Stimulated activated CD8-positive, alpha-beta memory T cell treated with anti-CD3 and anti-CD28 coated beads, Interleukin-12 subunit alpha, Interleukin-12 subunit beta, amount 100 ng/mL, for 24 hours (primary cell): ENCODE results near the gene EIPR1.
"Not testable (repeated sequence)": the region's sequence is repeated elsewhere in the genome, so short reads cannot be mapped to it uniquely, and the experiment has no call there.

Experiments used
- DNase-seq: peaks from one replicate; pipeline ENCODE4 v3.0.0-alpha.2; 2020; ENCODE audit errors: extremely low read depth

The EIPR1 gene

DNA sequence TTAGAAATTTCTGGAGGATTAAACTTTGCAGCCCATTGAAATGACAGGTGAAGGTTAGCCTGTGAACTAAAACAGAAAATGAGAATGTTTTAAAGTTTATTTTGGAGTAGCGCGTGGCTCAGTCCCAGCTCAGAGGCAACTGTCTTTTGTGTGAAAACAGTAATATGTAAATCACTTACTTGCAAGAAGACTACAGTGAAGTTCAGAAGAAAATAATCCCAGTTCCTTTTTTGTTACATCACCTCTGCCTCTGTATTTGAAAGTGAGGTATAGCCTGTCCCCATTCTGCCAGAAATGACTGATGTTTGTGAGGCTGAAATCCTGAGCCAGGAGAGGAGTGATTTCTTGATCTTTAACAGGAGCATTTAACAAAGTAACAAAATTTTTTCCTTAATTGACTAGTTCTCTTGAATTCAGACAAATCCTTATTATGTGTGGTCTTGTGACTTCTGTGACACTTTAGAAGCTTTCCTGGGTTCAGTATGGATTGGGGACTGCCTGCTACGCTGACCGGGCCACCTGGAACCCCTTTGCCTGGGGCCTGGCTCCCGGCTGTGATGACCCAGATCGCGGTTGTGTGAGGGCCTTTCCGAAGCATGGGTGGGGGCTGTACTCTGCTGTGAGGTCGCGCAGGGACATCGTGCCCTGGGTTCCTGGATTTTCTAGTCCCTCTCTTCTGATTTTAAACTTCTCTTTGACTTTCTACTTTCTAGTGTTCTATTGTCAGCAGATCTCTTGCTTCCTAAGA is 26.1 kb upstream of the EIPR1 start:
- no peak for DNase-seq

DNA sequence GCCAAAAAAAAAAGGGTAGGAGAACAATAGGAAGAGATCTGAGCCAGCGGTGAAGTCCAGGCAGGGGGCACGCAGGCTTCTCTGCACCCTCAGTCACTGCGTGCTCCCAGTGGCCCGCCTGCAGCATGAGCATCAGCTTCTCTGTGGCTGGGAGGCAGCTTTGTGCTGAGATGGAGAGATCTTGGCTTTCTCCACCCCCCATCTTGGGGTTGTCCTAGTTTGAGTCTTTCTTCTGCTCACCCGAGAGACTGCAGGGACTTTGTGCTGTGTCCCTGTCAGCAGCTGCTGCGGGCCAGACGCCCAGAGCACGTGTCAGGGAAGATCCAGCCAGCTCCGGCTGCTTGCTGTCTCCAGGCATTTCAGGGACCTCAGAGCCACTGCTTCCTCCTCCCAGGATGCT is 22.2 kb upstream of the EIPR1 start:
- DNase-seq, result no peak

DNA sequence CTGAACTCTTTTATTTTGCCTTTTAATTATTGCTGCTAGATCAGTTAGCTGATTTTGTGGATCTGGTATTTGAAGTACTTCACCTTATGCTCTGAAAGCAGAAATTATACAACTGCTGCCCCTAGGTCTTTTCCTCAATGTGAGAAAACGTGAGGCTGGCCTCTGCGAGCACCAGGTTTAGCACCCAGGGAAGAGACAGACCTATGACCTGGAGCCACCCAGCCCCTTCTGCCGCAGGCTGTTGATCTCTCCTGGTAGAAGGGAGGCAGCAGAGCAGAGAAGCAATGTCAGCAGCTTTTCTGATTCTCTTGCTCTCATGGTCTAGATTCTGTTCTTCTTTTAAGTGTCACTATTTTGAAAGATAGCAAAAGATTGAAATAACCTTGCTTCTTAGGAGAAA is 21.8 kb upstream of the EIPR1 start:
- no peak for DNase-seq

DNA sequence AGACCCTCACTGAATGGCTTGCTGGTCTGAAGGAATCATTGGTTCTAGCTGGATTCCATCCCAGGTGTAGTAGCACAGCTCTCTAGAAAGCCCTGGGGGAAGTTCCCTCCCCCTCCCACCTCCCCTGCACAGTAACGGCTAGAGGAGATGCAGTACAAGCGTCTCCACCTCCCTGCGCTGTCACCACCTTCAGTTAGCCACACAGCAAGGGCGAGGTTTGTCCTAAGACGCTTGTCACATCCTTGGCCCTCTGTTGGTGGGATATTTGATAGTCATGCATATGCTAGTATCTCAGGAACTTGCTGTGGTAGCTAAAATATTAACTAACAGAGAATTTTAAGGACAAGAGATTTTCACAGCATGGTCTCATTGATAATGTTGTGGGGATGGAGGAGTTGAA is 21.2 kb upstream of the EIPR1 start:
- no peak for DNase-seq

DNA sequence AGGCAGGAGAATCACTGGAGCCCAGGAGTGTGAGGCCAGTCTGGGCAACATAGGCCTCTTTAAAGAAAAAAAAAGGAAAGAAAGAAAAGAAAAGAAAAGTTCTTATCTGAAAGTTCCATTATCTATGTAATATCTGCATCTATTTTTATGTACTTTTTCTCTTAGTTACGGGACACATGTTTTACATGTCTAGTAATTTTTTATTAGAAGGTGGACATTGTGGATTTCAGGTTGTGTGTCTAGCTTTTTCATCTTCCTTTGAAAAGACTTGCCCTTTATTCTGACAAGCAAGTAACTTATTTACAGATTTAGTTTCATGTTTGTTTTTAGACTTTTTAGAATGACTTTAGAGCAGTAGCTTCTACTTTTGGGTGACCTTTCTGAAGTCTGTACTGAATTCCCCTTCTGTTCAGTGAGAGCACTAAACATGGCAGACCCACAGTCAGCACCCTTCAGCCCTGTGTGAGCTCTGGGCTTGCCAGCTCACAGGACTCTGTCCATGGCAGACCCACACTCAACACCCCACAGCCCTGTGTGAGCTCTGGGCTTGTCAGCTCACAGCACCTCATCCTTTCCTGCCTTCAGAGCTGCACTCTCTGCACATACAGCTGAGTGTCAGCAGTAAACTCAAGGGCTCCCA is 19.4 kb upstream of the EIPR1 start:
- no peak for DNase-seq

DNA sequence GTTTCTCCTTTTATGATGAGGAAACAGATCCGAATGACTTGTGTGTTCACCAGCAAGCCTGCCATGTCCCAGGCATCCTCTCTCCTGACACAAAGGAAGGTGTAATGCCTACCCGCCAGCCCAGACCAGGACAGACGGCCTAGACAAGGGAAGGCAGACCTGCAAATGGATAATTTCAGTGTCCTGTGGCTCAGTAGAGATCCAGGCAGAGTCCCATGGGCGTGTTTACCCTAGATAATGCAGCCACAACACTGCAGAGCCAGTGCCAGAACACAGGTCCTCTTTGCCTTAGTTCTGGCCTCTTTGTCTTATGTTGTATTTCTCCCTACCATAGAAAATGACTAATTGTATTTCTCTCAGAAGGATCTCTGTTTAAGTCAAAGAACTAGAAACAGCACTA is 14.6 kb upstream of the EIPR1 start:
- no peak for DNase-seq

DNA sequence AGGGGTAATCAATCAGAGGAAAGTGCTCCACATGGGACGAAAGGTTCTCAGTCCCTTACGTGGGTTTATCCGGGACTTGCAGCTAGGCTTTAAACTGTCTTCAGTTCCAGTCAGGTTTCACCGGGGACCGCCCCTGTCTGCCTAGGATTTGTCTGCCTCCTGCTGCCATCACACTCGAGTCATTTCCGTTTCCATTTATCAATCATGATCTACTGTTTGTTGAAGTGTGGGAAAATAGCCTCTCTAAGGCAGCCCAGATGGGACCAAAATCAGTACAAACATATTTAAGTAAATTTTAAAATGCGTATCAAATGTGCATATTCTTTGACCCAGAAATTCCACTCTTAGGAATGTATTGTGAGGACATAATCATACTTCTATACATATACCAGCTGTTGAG is 12.4 kb upstream of the EIPR1 start:
- no peak for DNase-seq

DNA sequence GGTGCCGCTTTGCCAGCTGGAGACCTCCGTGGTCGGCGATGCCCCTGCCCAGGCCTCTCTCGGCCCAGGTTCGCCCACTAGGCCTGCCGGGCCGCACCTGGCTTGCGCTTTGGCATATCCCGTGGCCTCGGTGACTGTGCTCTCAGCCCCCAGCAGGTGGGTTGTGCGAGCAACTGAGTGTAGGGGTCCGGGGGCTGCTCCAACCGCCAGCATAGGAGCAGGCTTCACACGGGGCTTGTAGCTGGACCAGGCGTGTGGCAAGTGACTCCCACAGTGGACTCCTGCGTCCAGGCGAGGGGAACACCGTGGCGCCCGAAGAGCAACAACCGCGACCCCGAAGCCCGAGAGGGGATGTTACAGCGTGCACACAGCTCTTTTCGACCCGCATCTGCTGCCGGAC is 11.6 kb upstream of the EIPR1 start:
- no peak for DNase-seq

DNA sequence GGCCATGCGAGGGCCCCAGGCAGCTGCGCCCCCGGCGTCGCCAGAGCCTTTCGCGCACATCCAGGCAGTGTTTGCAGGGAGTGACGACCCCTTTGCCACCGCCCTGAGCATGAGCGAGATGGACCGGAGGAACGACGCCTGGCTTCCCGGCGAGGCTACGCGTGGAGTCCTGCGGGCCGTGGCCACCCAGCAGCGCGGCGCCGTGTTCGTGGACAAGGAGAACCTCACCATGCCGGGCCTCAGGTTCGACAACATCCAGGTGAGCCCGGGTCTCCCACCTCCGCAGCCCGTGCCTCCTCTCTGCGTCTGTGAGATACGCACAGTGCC is 10.8 kb upstream of the EIPR1 start:
- DNase-seq, result no peak

DNA sequence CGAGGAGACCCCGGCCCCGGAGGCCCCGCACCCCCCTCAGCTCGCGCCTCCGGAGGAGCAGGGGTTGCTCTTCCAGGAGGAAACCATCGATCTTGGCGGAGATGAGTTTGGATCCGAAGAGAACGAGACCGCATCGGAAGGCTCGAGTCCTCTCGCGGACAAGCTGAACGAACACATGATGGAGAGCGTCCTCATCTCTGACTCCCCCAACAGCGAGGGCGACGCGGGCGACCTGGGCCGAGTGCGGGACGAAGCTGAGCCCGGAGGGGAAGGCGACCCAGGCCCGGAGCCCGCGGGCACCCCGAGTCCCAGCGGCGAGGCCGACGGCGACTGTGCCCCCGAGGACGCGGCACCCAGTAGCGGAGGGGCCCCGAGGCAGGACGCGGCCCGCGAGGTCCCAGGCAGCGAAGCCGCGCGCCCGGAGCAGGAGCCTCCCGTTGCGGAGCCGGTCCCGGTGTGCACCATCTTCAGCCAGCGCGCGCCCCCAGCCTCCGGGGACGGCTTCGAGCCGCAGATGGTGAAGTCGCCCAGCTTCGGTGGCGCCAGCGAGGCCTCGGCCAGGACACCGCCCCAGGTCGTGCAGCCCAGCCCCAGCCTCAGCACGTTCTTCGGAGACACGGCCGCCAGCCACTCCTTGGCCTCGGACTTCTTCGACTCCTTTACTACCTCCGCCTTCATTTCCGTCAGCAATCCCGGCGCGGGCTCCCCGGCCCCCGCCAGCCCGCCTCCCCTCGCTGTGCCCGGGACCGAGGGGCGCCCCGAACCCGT is 10.2 kb upstream of the EIPR1 start:
- DNase-seq, result no peak

DNA sequence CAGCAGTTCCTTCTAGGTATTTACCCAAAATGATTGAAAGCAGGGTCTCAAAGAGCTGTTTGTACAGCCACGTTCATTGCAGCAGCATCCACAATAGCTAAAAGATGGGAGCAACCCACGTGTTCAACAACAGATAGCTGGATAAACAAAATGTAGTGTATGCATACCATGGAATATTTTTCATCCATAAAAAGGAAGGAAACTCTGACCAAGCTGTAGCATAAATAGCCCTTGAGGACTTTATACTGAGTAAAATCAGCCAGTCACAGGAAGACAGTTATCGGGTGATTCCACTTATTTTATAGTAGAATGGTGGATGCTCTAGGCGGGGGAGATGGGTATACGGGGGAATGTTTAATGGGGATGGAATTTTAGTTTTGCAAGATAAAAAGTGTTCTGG is 9.4 kb upstream of the EIPR1 start:
- no peak for DNase-seq

DNA sequence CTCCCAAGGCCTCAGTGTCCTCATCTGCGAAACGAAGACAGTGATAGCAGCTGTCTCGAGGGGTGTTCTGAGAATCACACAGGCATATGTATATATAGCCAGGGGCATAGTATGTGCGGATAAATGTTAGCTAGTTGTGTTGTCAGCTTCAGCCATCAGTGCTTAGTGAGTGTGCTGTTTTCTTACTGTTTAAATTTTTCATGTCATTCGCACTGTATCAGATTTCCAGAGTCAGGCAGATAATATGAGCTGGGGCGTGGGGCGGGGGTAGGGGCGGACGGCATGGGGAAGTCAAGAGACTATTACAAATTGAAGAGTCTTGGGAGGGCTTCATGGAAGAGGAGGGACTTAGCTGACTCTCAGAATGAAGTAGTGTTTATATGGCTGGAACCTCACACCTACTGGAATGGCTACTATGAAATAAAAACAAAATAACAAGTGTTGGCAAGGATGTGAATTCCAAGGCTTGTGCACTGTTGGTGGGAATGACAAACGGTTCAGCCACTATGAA is 8.9 kb upstream of the EIPR1 start:
- no peak for DNase-seq

DNA sequence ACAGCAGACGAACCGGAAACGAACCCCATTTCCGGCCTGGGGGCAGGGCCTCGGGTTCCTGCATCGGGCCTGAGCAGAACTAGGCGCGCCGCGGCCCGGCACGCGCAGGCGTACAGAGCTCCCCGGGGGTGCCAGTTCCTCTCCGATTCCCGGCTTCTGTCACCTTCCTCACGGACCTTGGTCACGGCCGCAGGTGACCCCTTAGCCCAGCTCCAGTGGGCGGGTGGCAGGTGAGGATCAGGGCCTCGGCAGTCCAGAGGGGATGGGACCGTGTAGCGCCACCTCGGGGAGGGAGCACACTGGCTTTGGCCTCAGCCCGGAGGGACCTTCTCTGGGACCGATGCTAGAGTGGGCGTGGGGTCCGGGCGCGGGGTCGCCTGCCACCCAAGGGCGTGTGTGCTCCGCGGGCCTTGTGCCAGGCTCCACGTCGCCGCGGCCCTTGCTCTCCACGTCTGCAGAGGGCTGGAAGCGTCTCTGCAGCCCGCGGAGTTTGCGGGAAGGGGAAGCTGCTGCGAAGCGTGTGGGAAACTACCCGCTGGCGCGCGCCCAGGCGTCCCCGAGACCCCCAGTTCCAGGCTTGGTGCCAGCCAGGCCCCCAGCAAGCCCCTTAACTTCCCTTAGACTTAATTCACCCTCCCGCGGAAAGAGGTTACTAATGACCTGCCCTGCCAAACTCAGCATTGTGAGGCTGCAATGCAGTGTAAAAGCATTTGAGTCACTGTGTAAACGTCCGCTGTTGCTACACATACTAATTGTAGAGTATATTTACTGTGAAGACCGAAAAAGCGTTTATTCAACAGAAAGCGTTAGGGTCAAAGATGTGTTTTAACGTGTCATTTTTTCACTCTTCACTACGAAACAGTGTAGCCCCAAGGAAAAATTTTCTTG is 2.3 kb upstream of the EIPR1 start, which contains the start of gene TRAPPC12:
Gene TRAPPC12, plus strand, starts transcription at position 48 of the 888 bp plus-strand sequence. CDS start 7,930 bp downstream, outside the sequence.
- peak; percentile 86 for DNase-seq

DNA sequence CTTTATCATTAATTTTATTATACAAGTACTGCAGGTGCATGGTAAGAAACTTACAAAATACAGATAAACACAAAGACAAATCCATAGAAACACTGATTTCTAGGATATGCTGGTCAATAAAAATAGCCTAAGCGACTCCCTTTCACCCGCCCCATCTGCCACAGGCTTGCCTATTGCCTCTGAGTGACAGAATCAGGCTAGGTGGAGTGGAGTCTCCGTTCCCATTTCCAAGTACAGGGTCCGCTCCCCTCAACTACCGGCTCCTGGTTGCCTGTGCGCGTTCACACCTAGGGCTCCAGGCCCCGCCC is 1.7 kb upstream of the EIPR1 start:
- no peak for DNase-seq

DNA sequence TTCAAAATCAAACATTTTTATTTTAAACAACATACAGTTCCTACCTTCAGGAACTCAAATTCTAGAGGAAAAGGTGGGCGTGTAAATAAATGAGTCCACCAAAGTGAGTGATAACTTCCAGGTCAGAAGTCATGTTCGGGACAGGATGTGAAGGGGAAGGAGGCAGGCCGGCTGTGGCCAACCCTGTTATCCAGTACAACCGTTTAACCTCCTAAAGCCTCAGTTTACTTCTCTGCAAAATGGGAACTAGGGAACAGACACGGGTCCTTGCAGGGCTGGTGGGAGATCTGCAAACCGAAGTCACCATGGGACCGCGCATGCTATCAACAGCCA is 373 bp downstream of the EIPR1 start:
- no peak for DNase-seq

DNA sequence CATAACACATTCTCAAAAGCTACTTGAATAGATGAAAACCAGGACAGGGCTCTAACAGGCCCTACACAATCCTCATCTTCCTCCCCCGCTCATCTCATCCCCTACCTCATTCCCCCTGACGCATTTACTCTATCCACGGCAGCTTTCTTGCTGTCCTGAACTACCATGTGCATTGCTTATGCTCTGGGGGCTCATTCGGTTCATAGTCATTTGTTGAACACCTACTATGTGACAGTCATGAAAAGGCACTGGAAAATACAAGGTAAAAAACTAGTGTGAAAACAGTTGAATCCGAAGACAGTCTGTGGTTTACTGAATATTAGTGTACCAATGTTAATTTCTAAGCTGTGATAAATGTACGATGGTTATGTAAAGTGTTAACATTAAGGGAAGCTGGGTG is 797 bp downstream of the EIPR1 start:
- no peak for DNase-seq

DNA sequence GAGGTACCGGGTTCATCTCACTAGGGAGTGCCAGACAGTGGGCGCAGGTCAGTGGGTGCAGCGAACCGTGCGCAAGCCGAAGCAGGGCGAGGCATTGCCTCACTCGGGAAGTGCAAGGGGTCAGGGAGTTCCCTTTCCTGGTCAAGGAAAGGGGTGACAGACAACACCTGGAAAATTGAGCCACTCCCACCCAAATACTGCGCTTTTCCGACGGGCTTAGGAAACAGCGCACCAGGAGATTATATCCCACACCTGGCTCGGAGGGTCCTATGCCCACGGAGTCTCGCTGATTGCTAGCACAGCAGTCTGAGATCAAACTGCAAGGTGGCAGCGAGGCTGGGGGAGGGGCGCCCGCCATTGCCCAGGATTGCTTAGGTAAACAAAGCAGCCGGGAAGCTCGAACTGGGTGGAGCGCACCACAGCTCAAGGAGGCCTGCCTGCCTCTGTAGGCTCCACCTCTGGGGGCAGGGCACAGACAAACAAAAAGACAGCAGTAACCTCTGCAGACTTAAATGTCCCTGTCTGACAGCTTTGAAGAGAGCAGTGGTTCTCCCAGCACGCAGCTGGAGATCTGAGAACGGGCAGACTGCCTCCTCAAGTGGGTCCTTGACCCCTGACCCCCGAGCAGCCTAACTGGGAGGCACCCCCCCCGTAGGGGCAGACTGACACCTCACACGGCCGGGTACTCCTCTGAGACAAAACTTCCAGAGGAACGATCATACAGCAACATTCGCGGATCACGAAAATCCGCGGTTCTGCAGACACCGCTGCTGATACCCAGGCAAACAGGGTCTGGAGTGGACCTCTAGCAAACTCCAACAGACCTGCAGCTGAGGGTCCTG is 8.1 kb downstream of the EIPR1 start:
- not testable (repeated sequence) for DNase-seq

DNA sequence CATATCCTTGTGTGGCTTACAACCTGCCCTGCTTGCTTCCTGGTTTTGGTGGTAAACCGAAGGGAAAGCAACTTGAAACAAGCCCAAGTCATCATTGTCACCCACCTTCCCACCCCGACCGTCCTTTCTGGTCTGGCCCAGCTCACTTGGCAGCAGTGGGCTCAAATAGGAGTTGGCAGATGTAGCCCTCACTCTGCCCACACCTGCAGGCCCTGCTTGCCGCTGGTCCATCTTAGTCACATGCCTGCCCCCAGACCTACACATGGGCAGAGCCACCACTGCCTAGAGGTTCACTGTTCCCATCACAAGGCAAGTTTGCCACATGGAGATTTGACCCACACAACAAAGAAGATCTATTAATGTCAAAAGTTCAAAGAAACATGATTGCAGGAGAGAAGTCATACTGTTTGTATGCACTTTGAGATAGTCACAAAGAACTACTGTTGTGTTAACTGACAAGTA is 9.3 kb downstream of the EIPR1 start:
- DNase-seq, result no peak

DNA sequence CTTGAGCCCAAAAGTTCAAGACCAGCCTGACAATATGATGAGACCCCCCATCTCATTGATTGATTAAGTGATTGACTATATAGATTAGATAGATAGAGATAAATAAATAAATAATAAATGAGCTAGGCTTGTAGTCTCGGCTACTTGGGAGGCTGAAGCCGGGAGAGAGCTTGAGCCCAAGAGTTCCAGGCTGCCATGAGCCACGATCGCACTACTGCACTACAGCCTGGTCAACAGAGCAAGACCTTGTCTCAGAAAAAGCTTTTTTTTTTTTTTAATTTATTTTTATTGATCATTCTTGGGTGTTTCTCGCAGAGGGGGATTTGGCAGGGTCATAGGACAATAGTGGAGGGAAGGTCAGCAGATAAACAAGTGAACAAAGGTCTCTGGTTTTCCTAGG is 12.4 kb downstream of the EIPR1 start:
- DNase-seq, result no peak

DNA sequence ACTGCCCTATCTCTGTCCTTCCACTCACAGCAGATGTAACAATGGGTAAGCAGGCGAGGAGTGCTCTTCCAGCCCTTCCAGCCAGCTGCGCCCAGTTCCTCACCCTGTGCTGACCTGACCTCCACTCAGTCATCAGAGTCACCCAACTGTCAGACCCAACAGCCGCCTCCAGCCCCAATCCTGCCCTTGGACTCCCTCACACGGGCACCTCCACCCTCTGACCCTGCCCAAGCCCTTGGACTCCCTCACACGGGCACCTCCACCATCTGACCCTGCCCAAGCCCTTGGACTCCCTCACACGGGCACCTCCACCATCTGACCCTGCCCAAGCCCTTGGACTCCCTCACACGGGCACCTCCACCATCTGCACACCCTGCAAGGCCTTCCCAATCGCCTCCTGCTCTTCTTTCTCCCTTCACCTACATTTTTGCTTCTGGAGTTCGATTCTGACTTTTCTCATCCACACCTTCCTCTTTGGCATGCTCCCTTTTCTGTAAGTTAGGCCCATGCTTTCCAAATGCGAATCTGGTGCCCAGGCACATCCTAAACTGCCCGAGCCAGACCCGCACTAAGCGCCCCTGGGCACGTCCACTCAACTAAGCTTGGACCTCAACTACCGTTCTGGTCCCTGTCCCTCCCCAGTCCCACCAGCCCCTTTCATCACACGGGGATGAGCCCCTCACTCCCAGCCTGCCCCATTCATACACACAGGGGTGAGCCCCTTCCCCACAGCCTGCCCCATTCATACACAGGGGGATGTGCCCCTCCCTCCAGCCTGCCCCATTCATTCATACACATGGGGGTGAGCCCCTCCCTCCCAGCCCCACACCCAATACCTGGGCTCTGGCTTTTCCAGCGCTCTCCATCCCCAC is 15.9 kb downstream of the EIPR1 start:
- DNase-seq, result no peak
